Cardiac muscle cell (in vitro differentiated cells and primary cell): ENCODE results near the gene GPHB5. TPM values are rescaled to one million over a fixed set of nuclear protein-coding genes. Genes with fewer than 3 reads are reported as not detected.
"Not testable (repeated sequence)": the region's sequence is repeated elsewhere in the genome, so short reads cannot be mapped to it uniquely, and the experiment has no call there.

Source experiments
- DNase-seq, 2 donors: peaks; one replicate each; pipeline versions ENCODE4 v3.0.0 to v3.0.0-alpha.2; 2010 to 2017; ENCODE audit warnings: low read depth in 1 of 2, low spot score in 1 of 2
- H3K27ac ChIP-seq: fragments of 200-600 bp; sonication (generic); 2 replicates; pipeline ENCODE4 v1.5.1; 2016
- H3K27me3 ChIP-seq: fragments of 200-600 bp; sonication (generic); 2 replicates; pipeline ENCODE4 v1.6.0; 2016; ENCODE audit warnings: control low read depth
- H3K36me3 ChIP-seq: fragments of 200-600 bp; sonication (generic); 2 replicates; pipeline ENCODE4 v1.5.1; 2016; ENCODE audit warnings: control low read depth
- H3K4me1 ChIP-seq: fragments of 200-600 bp; sonication (generic); 2 replicates; pipeline ENCODE4 v1.8.1; 2017; ENCODE audit warnings: low read depth, mild to moderate bottlenecking, mixed run types
- H3K4me3 ChIP-seq: fragments of 200-600 bp; sonication (generic); 2 replicates; pipeline ENCODE4 v1.5.1; 2016; ENCODE audit warnings: mild to moderate bottlenecking
- H3K9me3 ChIP-seq: fragments of 200-600 bp; sonication (generic); 2 replicates; pipeline ENCODE4 v1.5.1; 2017; ENCODE audit warnings: low read depth, mild to moderate bottlenecking, control low read depth
- CTCF ChIP-seq: IDR thresholded peaks from 2 replicates; pipeline ENCODE4 v1.5.1; 2012; ENCODE audit warnings: low read depth, mild to moderate bottlenecking, low read length
- polyA plus RNA-seq: library from polyadenylated mRNA; unstranded; fragments of >200 nt; fragmentation: Nextera tagmentation; extraction: Ambion mirVana; gene quantifications from 2 replicates; pipeline ENCODE4 v1.2.1, GENCODE V29; 2016
- total RNA-seq: library from RNA; depleted of rRNA; stranded (reverse); fragments of >200 nt; gene quantifications from 2 replicates; pipeline ENCODE4 v1.2.3, GENCODE V29; 2016

GPHB5 gene
- total and polyA plus RNA-seq, 2 experiments from 2014 or later: not detected

GRCh38 chr14:63283884-63284248, 34.9 kb downstream of the GPHB5 start:
- H3K9me3 ChIP-seq: no peaks in the 10 kb centered on the region
- peak overlapping the region; percentile 69 for H3K27ac ChIP-seq
- DNase-seq: no peak
- H3K4me1 ChIP-seq: peaks cover 14% of the 10 kb centered on the region
- H3K4me3 ChIP-seq: no peak overlapping the region
- TF ChIP-seq CTCF: no peak
- H3K36me3 ChIP-seq: no peaks in the 10 kb centered on the region
- H3K27me3 ChIP-seq: no peaks in the 10 kb centered on the region

GRCh38 chr14:63282997-63283883, 35.5 kb downstream of the GPHB5 start:
- Histone ChIP-seq H3K27ac (peak overlapping the region; percentile 69), H3K9me3 (no peaks in the 10 kb centered on the region), H3K36me3 (no peaks in the 10 kb centered on the region), H3K27me3 (no peaks in the 10 kb centered on the region), H3K4me3 (no peak overlapping the region), H3K4me1 (peaks cover 14% of the 10 kb centered on the region)
- no peak for TF ChIP-seq CTCF
- peak in 1 of 2 donors; percentile 60 for DNase-seq

GRCh38 chr14:63279933-63280332, 38.8 kb downstream of the GPHB5 start:
- not testable (repeated sequence) for H3K36me3 ChIP-seq, H3K9me3 ChIP-seq, H3K27ac ChIP-seq, DNase-seq, H3K27me3 ChIP-seq, H3K4me3 ChIP-seq
- H3K4me1 ChIP-seq: peaks cover 14% of the 10 kb centered on the region

GRCh38 chr14:63277591-63278183, 41.0 kb downstream of the GPHB5 start:
- Histone ChIP-seq H3K9me3 (no peaks in the 10 kb centered on the region), H3K27ac (no peak overlapping the region), H3K4me1 (no peaks in the 10 kb centered on the region), H3K4me3 (no peak overlapping the region), H3K36me3 (no peaks in the 10 kb centered on the region), H3K27me3 (no peaks in the 10 kb centered on the region)
- no peak for DNase-seq
- TF ChIP-seq CTCF: no peak

- Histone ChIP-seq H3K4me1 (no peaks in the 10 kb centered on the region), H3K9me3 (no peaks in the 10 kb centered on the region), H3K27ac (no peak overlapping the region), H3K4me3 (no peak overlapping the region), H3K36me3 (no peaks in the 10 kb centered on the region), H3K27me3 (no peaks in the 10 kb centered on the region)
- peak; percentile 77 for TF ChIP-seq CTCF
- peak; percentile 56 to 72 for DNase-seq
Observed at GRCh38 chr14:63276492-63277342, 42.0 kb downstream of the GPHB5 start.
